Kidney epithelial cell (primary cell): ENCODE results near the gene TTC3. TPM values are rescaled to one million over a fixed set of nuclear protein-coding genes. Genes with fewer than 3 reads are reported as not detected.
"Not testable (repeated sequence)": the region's sequence is repeated elsewhere in the genome, so short reads cannot be mapped to it uniquely, and the experiment has no call there.

Experiments
- DNase-seq: peaks from one replicate; pipeline ENCODE4 v3.0.0-alpha.2; 2010; ENCODE audit warnings: low read depth
- H3K27me3 ChIP-seq: 2 replicates; pipeline ENCODE4 v1.6.0; 2011; ENCODE audit warnings: low read length; ENCODE audit not compliant: control insufficient read depth, insufficient read depth
- H3K36me3 ChIP-seq: 2 replicates; pipeline ENCODE4 v1.5.1; 2011; ENCODE audit warnings: low read length; ENCODE audit not compliant: control insufficient read depth, insufficient read depth
- H3K4me3 ChIP-seq: 2 replicates; pipeline ENCODE4 v1.5.1; 2011; ENCODE audit warnings: low read depth, mild to moderate bottlenecking, control low read depth, low read length
- total RNA-seq: library from RNA; depleted of rRNA; stranded (reverse); fragments of >200 nt; gene quantifications from 2 replicates; pipeline ENCODE4 v1.2.3, GENCODE V29; 2015
- TF ChIP-seq, protein P1 (sequence below): IDR thresholded peaks from 2 replicates; pipeline ENCODE4 v1.5.1; 2011; ENCODE audit warnings: mild to moderate bottlenecking, moderate library complexity, low read length, control low read depth, inconsistent platforms; ENCODE audit not compliant: insufficient read depth, poor library complexity, severe bottlenecking

The TTC3 gene
- total RNA-seq, 1 donor from 2014 or later, result 139 TPM

DNA sequence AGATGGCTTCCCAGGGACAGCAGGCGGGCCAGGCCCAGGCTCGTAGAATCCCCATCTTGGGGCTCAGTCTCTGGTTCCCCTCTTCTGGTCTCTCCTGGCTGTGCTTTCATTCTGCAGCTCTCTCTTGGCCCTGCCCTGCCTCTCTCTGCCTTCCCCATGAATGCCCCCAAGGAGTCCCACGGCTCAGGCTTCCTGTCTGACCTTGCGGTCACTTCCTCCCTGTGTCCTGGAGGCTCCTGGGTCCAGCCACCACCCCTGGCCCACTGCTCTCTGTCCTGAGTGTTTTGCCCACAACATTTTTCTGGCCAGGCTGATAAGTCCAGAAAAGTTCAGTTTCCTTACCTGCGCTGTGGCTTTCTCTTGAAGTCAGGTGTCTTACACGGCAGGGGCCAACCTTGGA is 29.2 kb upstream of the TTC3 start:
- H3K4me3 ChIP-seq, result no peak overlapping the region
- TF ChIP-seq, protein P1, sequence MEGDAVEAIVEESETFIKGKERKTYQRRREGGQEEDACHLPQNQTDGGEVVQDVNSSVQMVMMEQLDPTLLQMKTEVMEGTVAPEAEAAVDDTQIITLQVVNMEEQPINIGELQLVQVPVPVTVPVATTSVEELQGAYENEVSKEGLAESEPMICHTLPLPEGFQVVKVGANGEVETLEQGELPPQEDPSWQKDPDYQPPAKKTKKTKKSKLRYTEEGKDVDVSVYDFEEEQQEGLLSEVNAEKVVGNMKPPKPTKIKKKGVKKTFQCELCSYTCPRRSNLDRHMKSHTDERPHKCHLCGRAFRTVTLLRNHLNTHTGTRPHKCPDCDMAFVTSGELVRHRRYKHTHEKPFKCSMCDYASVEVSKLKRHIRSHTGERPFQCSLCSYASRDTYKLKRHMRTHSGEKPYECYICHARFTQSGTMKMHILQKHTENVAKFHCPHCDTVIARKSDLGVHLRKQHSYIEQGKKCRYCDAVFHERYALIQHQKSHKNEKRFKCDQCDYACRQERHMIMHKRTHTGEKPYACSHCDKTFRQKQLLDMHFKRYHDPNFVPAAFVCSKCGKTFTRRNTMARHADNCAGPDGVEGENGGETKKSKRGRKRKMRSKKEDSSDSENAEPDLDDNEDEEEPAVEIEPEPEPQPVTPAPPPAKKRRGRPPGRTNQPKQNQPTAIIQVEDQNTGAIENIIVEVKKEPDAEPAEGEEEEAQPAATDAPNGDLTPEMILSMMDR, result no peak
- DNase-seq, result no peak
- H3K36me3 ChIP-seq, result no peaks in the 10 kb centered on the region
- no peaks in the 10 kb centered on the region for H3K27me3 ChIP-seq

- H3K27me3 ChIP-seq, result no peaks in the 10 kb centered on the region
- H3K36me3 ChIP-seq, result no peaks in the 10 kb centered on the region
- TF ChIP-seq, protein P1, result no peak
- H3K4me3 ChIP-seq, result no peak overlapping the region
- no peak for DNase-seq
Measured at GRCh38 chr21:37044643-37045042, 28.4 kb upstream of the TTC3 start.

- Histone ChIP-seq H3K4me3 (no peak overlapping the region), H3K36me3 (no peaks in the 10 kb centered on the region), H3K27me3 (no peaks in the 10 kb centered on the region)
- TF ChIP-seq, protein P1, result no peak
- no peak for DNase-seq
Measured at GRCh38 chr21:37045149-37045548, 27.9 kb upstream of the TTC3 start.

- H3K4me3 ChIP-seq, result no peak overlapping the region
- no peaks in the 10 kb centered on the region for H3K36me3 ChIP-seq
- no peak for DNase-seq
- no peaks in the 10 kb centered on the region for H3K27me3 ChIP-seq
- TF ChIP-seq, protein P1, result no peak
Measured at GRCh38 chr21:37045556-37045955, 27.5 kb upstream of the TTC3 start.

DNA sequence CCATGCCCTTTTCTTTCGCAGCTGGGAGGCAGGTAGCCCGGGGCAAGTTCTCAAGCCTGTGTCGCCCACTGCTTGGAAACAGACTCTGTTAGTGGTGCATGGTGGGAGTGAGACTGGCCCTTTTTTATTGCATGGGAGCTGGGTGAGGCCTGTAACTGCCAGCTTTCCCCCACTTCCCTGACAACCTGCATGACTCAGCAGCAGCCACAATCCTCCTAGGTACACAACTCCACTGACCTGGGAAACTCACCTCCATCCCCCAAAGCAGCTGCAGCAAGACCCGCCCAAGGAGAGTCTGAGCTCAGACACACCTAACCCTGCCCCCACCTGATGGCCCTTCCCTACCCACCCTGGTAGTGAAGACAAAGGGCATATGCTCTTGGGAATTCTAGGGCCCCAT is 26.0 kb upstream of the TTC3 start:
- Histone ChIP-seq H3K27me3 (no peaks in the 10 kb centered on the region), H3K36me3 (no peaks in the 10 kb centered on the region), H3K4me3 (no peak overlapping the region)
- TF ChIP-seq, protein P1, result no peak
- DNase-seq, result no peak

- not testable (repeated sequence) for DNase-seq, H3K27me3 ChIP-seq, H3K36me3 ChIP-seq, H3K4me3 ChIP-seq
Measured at GRCh38 chr21:37049741-37050140, 23.3 kb upstream of the TTC3 start.
